Measurements from ENCODE around the gene FN3KRP. TPM values are rescaled to one million over a fixed set of nuclear protein-coding genes. Genes with fewer than 3 reads are reported as not detected.

The FN3KRP gene
- total and polyA plus RNA-seq, 2 of the 13 experiments (the other 11 are each of a cell fraction or from before 2014, with no cell fraction given): 22.4 to 28.2 TPM

GRCh38 chr17:82737967-82738877 is 21.7 kb downstream of the FN3KRP start (continued):
- peak; percentile 96 for TF ChIP-seq SNAI1 (CRISPR knock-in tag; IDR thresholded peaks at IDR 0.05; ENCODE audit: borderline replicate concordance)
- peak; percentile 92; the same call in 1 of the 2 replicates for TF ChIP-seq TRAFD1 (CRISPR knock-in tag; IDR thresholded peaks at IDR 0.05; ENCODE audit: borderline replicate concordance)
- peak; percentile 87; the same call in 1 of the 2 replicates for TF ChIP-seq ZSCAN20 (CRISPR knock-in tag; IDR thresholded peaks at IDR 0.05; ENCODE audit: borderline replicate concordance)
- TF ChIP-seq TCF7 (IDR thresholded peaks at IDR 0.05; ENCODE audit: low read depth): peak; percentile 63
- no peak for TF ChIP-seq SCMH1 (CRISPR knock-in tag; IDR thresholded peaks at IDR 0.05; ENCODE audit: borderline replicate concordance)
- TF ChIP-seq ZNF143 (CRISPR knock-in tag; IDR thresholded peaks at IDR 0.05): peak; percentile 67; the same call in 1 of the 2 replicates
- TF ChIP-seq FOXJ3 (CRISPR knock-in tag; IDR thresholded peaks at IDR 0.05; ENCODE audit: borderline replicate concordance): peak; percentile 89
- TF ChIP-seq CREBL2 (CRISPR knock-in tag; IDR thresholded peaks at IDR 0.05; ENCODE audit: borderline replicate concordance): peak; percentile 81; the same call in 1 of the 2 replicates
- no peak for TF ChIP-seq FOXP1 (IDR thresholded peaks at IDR 0.05)
- TF ChIP-seq FOXP1 (CRISPR knock-in tag; IDR thresholded peaks at IDR 0.05): peak; percentile 91
- TF ChIP-seq, protein P1, sequence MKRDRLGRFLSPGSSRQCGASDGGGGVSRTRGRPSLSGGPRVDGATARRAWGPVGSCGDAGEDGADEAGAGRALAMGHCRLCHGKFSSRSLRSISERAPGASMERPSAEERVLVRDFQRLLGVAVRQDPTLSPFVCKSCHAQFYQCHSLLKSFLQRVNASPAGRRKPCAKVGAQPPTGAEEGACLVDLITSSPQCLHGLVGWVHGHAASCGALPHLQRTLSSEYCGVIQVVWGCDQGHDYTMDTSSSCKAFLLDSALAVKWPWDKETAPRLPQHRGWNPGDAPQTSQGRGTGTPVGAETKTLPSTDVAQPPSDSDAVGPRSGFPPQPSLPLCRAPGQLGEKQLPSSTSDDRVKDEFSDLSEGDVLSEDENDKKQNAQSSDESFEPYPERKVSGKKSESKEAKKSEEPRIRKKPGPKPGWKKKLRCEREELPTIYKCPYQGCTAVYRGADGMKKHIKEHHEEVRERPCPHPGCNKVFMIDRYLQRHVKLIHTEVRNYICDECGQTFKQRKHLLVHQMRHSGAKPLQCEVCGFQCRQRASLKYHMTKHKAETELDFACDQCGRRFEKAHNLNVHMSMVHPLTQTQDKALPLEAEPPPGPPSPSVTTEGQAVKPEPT (CRISPR knock-in tag; IDR thresholded peaks at IDR 0.05; ENCODE audit: low read depth): peak; percentile 99
- no peak for TF ChIP-seq ATF1 (CRISPR knock-in tag; IDR thresholded peaks at IDR 0.05)
- TF ChIP-seq, protein P2, sequence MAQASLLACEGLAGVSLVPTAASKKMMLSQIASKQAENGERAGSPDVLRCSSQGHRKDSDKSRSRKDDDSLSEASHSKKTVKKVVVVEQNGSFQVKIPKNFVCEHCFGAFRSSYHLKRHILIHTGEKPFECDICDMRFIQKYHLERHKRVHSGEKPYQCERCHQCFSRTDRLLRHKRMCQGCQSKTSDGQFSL (CRISPR knock-in tag; IDR thresholded peaks at IDR 0.05): peak; percentile 85
- TF ChIP-seq JUNB (CRISPR knock-in tag; IDR thresholded peaks at IDR 0.05; ENCODE audit: borderline replicate concordance): peak; percentile 94
- TF ChIP-seq ZNF672 (CRISPR knock-in tag; IDR thresholded peaks at IDR 0.05): peak; percentile 85; the same call in 1 of the 2 replicates
- TF ChIP-seq TBL1XR1 (IDR thresholded peaks at IDR 0.05; ENCODE audit: borderline replicate concordance, low read length, partially characterized antibody): peak; percentile 27
- TF ChIP-seq ARID5B (CRISPR knock-in tag; IDR thresholded peaks at IDR 0.05): peak; percentile 97
- TF ChIP-seq DMTF1 (CRISPR knock-in tag; IDR thresholded peaks at IDR 0.05): peak; percentile 91; the same call in 1 of the 2 replicates
